ENCODE results near the gene COA6.
"Not testable (repeated sequence)": the region's sequence is repeated elsewhere in the genome, so short reads cannot be mapped to it uniquely, and the experiment has no call there.

Gene COA6

DNA sequence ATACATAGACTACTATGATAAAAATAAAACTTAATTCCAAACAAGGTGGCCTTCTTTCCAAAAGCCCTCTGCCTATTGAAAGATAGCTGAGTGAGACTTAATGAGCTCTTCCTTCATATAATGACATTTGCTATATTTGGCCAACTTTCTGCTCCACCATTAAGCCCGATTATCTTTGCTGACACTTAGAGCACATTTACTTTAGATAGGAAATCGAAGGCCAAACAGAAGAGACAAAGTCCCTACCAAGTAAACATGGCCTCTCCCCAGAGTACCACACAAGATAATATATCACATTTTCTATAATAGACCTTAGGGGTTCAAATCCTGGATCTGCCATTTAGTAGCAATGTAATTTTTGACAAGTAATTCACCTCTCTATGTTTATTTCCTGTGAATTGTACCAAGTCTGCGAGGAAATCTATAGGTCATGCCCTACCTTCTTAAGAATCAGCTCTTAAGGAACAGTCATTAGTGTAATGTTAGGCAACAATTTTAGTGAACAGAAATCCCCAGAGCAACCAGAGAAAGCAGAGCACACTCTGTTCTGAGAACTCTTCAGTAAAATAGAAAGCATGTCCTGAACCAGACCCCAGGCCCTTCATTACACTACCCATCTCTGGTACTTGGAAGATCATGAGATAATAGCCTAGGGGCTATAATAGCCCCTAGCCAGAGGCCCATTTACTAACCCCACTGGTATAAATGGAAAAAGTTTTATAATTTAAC is 17.3 kb upstream of the COA6 start:
- Mint-ChIP-seq H3K27me3 (peaks cover 10% of the 10 kb centered on the region), H3K4me1 (peaks cover 13% of the 10 kb centered on the region), H3K4me3 (no peak overlapping the region), H3K9me3 (no peaks in the 10 kb centered on the region), H3K36me3 (peaks cover 1% of the 10 kb centered on the region), H3K27ac (no peak overlapping the region)
- no peak for DNase-seq
- CTCF ChIA-PET, result interaction anchor here (1.0 to 1.1 kb wide), 2 partner anchors 29 to 202 kb away, joined by 3 read pairs; no protein-coding TSS in a partner anchor

DNA sequence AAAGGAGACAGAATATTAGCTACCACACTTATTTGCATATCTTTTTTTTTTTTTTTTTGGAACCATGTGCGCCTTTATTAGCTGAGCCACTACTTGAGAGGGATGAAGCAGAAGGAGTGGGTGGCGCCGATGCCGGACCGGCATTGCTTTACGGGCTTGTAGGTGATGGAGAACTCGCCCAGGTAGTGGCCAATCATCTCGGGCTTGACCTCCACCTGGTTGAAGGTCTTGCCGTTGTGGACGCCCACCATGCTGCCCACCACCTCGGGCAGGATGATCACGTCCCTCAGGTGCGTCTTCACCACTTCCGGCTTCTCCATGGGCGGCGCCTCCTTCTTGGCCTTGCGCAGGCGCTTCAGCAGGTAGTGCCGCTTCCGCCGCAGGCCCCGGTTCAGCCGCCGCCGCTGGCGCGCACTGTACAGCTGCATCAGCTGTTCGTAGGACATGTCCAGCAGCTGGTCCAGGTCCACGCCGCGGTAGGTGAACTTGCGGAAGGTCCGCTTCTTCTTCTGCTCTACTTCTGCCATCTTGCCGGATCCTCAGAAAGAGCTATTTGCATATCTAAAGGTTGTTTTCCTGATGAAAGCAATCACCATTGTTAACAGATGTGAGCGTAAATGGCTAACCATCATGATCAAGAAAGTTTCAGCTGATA is 16.5 kb upstream of the COA6 start:
- H3K36me3 Mint-ChIP-seq, H3K27me3 Mint-ChIP-seq, H3K9me3 Mint-ChIP-seq: not testable (repeated sequence)
- Mint-ChIP-seq H3K27ac (peak overlapping the region; percentile 85), H3K4me1 (peaks cover 13% of the 10 kb centered on the region), H3K4me3 (peak overlapping the region; percentile 78)
- peak; percentile 66 for DNase-seq
- CTCF ChIA-PET, result interaction anchor here (1.0 to 1.5 kb wide), 3 partner anchors 15 to 203 kb away, joined by 3 to 5 read pairs (median 3); no protein-coding TSS in a partner anchor

DNA sequence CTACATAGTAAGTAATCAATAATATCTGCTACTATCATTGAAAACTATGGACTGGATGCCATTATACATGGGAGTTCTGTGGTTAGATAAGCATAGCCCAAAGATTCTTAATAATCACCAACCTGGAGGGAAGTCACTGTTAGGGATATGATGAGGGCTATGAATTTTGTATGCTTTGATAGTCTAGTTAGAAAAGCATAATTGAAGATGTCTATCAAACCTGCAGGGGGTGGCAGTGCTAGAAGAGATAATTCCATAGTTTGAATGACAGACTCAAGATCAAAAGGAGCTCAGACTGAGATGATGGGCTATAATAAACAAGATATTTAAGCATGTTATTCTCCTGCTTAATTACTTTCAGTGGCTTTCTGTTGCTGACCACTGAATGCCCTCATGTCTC is 15.4 kb upstream of the COA6 start:
- peaks cover 10% of the 10 kb centered on the region for H3K27me3 Mint-ChIP-seq
- H3K27ac Mint-ChIP-seq, result peak overlapping the region; percentile 50
- no peaks in the 10 kb centered on the region for H3K9me3 Mint-ChIP-seq
- H3K4me3 Mint-ChIP-seq, result peak overlapping the region; percentile 69
- DNase-seq, result no peak
- H3K4me1 Mint-ChIP-seq, result peaks cover 13% of the 10 kb centered on the region
- H3K36me3 Mint-ChIP-seq, result peaks cover 1% of the 10 kb centered on the region
- CTCF ChIA-PET, result interaction anchor here (1.5 kb wide), 1 partner anchor 14 kb away, joined by 5 read pairs; no protein-coding TSS in a partner anchor

DNA sequence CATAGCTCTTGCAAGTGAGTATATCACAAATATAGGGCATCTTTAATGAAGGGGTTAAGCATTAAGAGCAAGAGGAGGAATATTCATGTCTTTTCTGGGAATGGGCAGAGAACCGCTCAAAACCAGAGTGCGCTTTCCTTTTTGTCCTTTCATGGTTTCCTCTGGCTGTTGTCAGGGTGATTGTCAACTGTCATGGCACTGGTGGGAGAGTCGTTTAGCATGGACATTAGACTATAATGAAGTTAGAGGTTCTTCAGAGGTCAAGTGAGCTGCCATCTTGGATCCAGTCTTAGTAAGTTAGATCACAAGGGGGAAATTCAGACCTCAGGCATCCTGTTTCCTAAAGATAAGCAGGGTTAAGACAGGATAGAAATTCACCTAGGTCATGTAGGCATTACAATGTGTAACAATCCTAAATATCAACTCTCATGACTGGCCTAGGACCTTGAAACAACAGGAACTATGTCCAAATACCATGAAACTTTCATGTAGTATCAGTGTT is 12.1 kb upstream of the COA6 start:
- H3K27me3 Mint-ChIP-seq, result peaks cover 5% of the 10 kb centered on the region
- H3K36me3 Mint-ChIP-seq, result peaks cover 1% of the 10 kb centered on the region
- CTCF ChIA-PET, result interaction anchor here (0.7 kb wide), 1 partner anchor 24 kb away, joined by 4 read pairs; no protein-coding TSS in a partner anchor
- no peak for DNase-seq
- H3K4me3 Mint-ChIP-seq, result no peak overlapping the region
- no peak overlapping the region for H3K27ac Mint-ChIP-seq
- peaks cover 12% of the 10 kb centered on the region for H3K4me1 Mint-ChIP-seq
- no peaks in the 10 kb centered on the region for H3K9me3 Mint-ChIP-seq

DNA sequence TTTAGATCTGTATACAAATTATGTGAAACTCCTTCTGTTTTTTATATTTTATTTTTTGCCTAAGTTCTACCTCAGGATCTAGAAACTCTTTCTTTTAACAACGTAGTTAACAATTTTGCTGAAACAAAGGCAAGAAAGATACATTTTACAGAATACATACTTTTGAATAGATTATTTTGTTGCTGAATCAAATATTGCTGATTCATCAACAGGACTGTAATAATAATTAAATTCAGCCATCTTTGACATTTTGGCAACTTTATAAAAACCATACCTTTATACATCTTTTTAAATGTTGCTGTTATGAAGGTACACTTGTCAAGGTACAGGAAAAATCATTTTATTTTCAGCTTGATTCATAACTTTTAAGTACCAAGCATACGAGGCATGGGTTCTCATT is 10.7 kb upstream of the COA6 start:
- no peak for DNase-seq
- peaks cover 1% of the 10 kb centered on the region for H3K36me3 Mint-ChIP-seq
- H3K27ac Mint-ChIP-seq, result no peak overlapping the region
- H3K9me3 Mint-ChIP-seq, result no peaks in the 10 kb centered on the region
- no peak overlapping the region for H3K4me3 Mint-ChIP-seq
- H3K4me1 Mint-ChIP-seq, result peaks cover 10% of the 10 kb centered on the region
- CTCF ChIA-PET, result no interaction called here
- H3K27me3 Mint-ChIP-seq, result no peaks in the 10 kb centered on the region

DNA sequence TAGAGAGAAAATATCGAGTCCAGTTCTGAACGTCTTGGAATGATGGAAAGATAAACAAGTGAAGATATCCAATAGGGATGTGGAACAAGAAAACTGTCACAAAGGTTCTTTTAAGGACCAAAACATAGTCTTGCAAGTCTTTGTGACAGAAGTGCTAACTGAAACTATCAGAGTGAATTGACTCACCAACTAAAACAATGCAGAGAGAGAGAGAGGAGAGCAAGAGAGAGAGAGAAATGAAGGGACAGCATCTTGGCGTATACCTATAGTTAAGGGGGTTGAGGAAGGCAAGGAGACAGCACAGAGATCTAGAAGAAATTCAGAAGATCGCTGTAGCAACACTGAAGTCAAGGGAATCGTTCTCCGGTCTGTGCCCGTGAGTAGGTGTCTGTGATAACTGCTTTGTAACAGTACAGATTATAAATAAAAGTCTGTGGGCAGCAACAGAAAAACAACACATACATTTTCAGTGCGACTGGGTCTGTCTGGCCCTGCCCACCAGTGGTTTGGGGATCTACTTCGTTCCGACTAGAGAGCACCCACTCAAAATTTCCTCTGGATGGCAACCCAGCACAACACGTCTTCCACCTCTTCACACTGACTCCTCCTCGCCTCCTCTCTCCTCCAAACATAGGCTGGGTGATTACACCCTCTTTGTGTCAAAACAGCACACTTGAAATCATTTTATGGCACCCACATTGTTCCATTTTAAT is 4.8 kb upstream of the COA6 start:
- no peak overlapping the region for H3K27ac Mint-ChIP-seq
- H3K4me1 Mint-ChIP-seq, result peaks cover 27% of the 10 kb centered on the region

DNA sequence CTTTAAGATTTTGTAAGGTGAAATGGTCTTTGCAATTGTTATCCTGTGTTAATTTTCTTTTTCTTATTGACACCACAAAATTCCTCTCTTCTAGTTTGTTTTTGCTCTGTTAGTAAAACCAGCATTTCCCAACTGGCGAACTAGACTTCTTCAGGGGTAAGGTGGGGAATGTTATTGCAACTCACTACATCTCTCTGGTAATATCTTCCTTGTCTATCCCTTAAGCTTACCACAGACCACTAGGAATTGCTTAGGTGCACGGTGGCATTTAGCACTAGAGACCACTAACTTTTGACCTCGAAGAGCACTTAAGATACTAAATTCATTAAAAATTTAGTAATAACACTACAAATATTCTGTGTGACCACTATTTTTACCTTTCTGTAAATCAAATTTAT is 4.2 kb upstream of the COA6 start:
- H3K27me3 Mint-ChIP-seq, result no peaks in the 10 kb centered on the region
- peaks cover 28% of the 10 kb centered on the region for H3K4me1 Mint-ChIP-seq
- no peaks in the 10 kb centered on the region for H3K9me3 Mint-ChIP-seq
- CTCF ChIA-PET, result no interaction called here
- H3K4me3 Mint-ChIP-seq, result no peak overlapping the region
- no peak for DNase-seq
- no peak overlapping the region for H3K27ac Mint-ChIP-seq
- peaks cover 6% of the 10 kb centered on the region for H3K36me3 Mint-ChIP-seq

More for the DNA sequence above, 4.8 kb upstream of the COA6 start:
- Mint-ChIP-seq H3K9me3 (no peaks in the 10 kb centered on the region), H3K4me3 (no peak overlapping the region), H3K36me3 (peaks cover 3% of the 10 kb centered on the region), H3K27me3 (no peaks in the 10 kb centered on the region)
- CTCF ChIA-PET, result no interaction called here
- DNase-seq, result no peak

DNA sequence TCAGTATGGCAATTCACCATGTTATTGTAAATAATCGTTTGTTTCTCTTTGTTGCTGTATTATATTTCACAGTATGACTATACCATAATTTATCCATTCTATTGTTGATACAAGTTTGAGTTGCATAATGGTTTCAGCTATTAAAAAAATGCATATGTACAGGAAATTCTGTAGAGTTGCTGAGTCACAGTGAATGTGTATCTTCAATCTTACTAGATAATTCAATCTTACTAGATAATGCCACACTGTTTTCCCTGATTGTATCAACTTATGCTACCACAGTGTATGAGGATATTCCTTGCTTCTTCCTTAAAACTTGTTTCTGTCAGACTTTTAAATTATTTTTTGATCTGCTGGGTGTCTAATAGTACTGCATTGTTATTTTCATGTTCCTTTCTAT is 3.5 kb upstream of the COA6 start:
- H3K4me3 Mint-ChIP-seq, result no peak overlapping the region
- H3K4me1 Mint-ChIP-seq, result peaks cover 36% of the 10 kb centered on the region
- CTCF ChIA-PET, result no interaction called here
- H3K36me3 Mint-ChIP-seq, result peaks cover 13% of the 10 kb centered on the region
- DNase-seq, result no peak
- H3K27me3 Mint-ChIP-seq, result no peaks in the 10 kb centered on the region
- no peak overlapping the region for H3K27ac Mint-ChIP-seq
- no peaks in the 10 kb centered on the region for H3K9me3 Mint-ChIP-seq

DNA sequence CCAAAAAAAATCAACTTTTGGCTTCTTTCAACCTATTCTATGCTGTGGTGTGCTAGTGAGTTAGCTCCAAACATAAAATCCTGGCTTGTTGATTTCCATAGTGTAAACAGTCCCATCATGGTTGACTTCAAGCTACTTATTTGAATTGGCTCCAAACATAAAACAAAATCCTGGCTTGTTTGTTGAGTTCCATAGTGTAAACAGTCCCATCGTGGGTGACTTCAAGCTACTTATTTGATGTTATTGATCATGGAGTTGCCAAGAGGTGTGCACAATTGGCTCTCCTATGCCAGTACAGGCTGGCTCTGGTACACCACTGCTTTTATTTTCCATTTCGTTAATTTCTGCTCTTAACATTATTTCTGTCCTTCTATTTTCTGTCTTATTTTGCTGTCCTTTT is 1.8 kb upstream of the COA6 start:
- Mint-ChIP-seq H3K36me3 (peaks cover 21% of the 10 kb centered on the region), H3K27me3 (no peaks in the 10 kb centered on the region)
- CTCF ChIA-PET, result interaction anchor here (0.9 to 1.5 kb wide), 3 partner anchors 14 to 44 kb away, joined by 3 to 5 read pairs (median 4); no protein-coding TSS in a partner anchor

DNA sequence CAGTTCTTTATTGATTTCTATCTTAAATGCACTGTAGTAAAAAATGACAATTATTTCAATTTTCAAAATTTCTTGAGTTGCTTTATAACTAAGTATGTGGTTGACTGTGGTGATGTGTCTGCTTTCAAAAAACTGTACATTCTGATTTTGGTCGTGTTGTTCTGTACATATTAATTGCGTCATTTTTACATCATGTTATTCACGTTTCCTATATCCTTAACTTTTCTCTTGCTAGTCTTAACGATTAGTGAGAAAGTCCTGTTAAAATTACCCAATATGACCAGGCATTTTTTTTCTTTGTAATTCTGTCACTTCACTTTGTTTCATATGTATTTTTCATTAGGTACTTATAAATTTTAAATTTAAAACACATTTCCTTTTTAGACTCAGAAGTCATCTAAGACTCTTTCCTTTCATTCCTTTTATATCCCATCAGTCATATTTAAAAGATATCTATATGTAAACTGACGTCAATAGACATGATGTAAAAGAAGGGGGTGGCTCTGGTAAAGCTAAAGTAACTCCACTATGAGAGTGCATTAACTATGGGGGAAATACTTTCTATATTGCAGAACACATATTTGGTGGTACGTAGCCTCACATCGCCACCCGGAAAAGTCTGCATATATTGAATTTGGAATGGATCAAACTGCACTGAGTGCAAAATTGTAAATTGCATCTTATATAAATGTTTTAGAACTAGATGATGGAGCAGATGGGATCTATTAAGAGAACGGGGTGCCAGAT is 1.1 kb upstream of the COA6 start:
- no peaks in the 10 kb centered on the region for H3K9me3 Mint-ChIP-seq
- CTCF ChIA-PET, result interaction anchor here (1.2 to 3.2 kb wide), 3 partner anchors 14 to 37 kb away, joined by 3 to 16 read pairs (median 5); no protein-coding TSS in a partner anchor
- peak overlapping the region; percentile 88 for H3K4me3 Mint-ChIP-seq
- no peaks in the 10 kb centered on the region for H3K27me3 Mint-ChIP-seq
- DNase-seq, result no peak
- peak overlapping the region; percentile 100 for H3K27ac Mint-ChIP-seq
- peaks cover 54% of the 10 kb centered on the region for H3K4me1 Mint-ChIP-seq
- peaks cover 26% of the 10 kb centered on the region for H3K36me3 Mint-ChIP-seq

More for the DNA sequence above, 1.8 kb upstream of the COA6 start:
- Mint-ChIP-seq H3K4me3 (no peak overlapping the region), H3K27ac (no peak overlapping the region), H3K9me3 (no peaks in the 10 kb centered on the region), H3K4me1 (peaks cover 50% of the 10 kb centered on the region)
- DNase-seq, result no peak

DNA sequence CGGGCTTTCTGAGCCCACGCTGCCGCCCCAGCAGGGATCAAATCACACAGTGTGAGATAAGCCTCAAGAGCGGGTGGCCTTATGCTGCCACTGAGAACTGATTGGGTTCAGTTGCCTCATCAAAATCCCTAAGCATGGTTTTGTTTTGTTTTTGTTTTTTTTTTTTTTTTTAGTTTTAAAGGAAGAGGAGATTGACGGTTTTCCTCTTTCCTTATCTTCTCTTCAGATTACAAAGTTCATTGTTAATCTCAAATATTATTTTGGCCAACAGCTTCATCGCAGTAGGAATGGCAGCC is 651 bp downstream of the COA6 start:
- Mint-ChIP-seq H3K36me3 (peaks cover 42% of the 10 kb centered on the region), H3K9me3 (no peaks in the 10 kb centered on the region), H3K4me3 (peak overlapping the region; percentile 88), H3K4me1 (peaks cover 47% of the 10 kb centered on the region), H3K27me3 (no peaks in the 10 kb centered on the region), H3K27ac (peak overlapping the region; percentile 100)
- CTCF ChIA-PET, result interaction anchor here (0.8 to 3.2 kb wide), 7 partner anchors 12 to 113 kb away, joined by 3 to 16 read pairs (median 3); no protein-coding TSS in a partner anchor
- DNase-seq, result no peak

DNA sequence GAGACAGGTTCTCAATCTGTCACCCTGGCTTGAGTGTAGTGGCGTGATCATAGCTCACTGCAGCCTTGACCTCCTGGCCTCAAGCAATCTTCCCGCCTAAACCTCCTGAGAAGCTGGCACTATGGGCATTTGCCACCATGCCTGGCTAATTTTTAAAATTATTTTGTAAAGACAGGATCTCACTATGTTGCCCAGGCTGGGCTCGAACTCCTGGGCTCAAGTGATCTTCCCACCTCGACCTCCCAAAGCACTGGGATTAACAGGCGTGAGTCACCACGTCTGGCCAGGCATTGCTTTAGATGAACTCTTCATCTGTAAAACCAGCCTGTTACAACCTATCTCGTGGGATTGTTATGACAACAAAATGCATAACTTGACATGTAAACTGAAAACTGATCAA is 2.4 kb downstream of the COA6 start:
- Mint-ChIP-seq H3K4me3 (no peak overlapping the region), H3K27me3 (no peaks in the 10 kb centered on the region), H3K9me3 (peaks cover 5% of the 10 kb centered on the region), H3K4me1 (peaks cover 46% of the 10 kb centered on the region), H3K27ac (no peak overlapping the region), H3K36me3 (peaks cover 58% of the 10 kb centered on the region)
- CTCF ChIA-PET, result interaction anchor here (3.2 kb wide), 1 partner anchor 34 kb away, joined by 16 read pairs; no protein-coding TSS in a partner anchor
- DNase-seq, result no peak

DNA sequence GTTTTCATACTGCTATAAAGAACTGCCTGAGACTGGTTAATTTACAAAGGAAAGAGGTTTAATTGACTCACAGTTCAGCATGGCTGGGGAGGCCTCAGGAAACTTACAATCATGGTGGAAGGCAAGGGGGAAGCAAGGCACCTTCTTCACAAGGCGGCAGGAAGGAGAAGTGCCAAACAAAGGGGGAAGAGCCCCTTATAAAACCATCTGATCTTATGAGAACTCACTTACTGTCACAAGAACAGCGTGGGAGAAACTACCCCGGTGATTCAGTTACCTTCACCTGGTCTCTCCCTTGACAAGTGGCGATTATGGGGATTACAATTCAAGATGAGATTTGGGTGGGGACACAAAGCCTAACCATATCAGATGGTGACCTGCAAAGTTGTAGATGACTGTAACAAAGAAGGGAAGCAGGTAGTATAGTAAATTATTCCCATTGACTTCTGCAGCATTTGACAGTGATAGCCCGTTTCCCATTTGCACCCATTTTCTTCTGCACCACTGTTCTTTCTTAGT is 6.4 kb downstream of the COA6 start:
- peaks cover 65% of the 10 kb centered on the region for H3K36me3 Mint-ChIP-seq
- CTCF ChIA-PET, result interaction anchor here (1.4 kb wide), 1 partner anchor 30 kb away, joined by 3 read pairs; no protein-coding TSS in a partner anchor
- not testable (repeated sequence) for DNase-seq, H3K27me3 Mint-ChIP-seq, H3K27ac Mint-ChIP-seq, H3K9me3 Mint-ChIP-seq, H3K4me3 Mint-ChIP-seq
- peaks cover 25% of the 10 kb centered on the region for H3K4me1 Mint-ChIP-seq

Measured in activated naive CD4-positive, alpha-beta T cell treated with anti-CD3 and anti-CD28 coated beads, Interleukin-2, amount 10 ng/mL, durations not matched to agents 7 days and 5 days (primary cell).